GM12873 (cell line): ENCODE data around the gene SNPH.
A peak's percentile ranks its signal among the peaks of the same experiment; 100 is the strongest.

ENCODE experiments used
- TF ChIP-seq, protein P1 (sequence below): IDR thresholded peaks from 2 replicates; pipeline ENCODE4 v1.5.1; 2012; ENCODE audit warnings: low read depth, mild to moderate bottlenecking, moderate library complexity, low read length, control low read depth; ENCODE audit not compliant: insufficient read depth; ENCODE audit errors: missing control alignments

SNPH gene

GRCh38 chr20:1299522-1299921 lies 33.4 kb downstream of the SNPH start:
- TF ChIP-seq, protein P1, sequence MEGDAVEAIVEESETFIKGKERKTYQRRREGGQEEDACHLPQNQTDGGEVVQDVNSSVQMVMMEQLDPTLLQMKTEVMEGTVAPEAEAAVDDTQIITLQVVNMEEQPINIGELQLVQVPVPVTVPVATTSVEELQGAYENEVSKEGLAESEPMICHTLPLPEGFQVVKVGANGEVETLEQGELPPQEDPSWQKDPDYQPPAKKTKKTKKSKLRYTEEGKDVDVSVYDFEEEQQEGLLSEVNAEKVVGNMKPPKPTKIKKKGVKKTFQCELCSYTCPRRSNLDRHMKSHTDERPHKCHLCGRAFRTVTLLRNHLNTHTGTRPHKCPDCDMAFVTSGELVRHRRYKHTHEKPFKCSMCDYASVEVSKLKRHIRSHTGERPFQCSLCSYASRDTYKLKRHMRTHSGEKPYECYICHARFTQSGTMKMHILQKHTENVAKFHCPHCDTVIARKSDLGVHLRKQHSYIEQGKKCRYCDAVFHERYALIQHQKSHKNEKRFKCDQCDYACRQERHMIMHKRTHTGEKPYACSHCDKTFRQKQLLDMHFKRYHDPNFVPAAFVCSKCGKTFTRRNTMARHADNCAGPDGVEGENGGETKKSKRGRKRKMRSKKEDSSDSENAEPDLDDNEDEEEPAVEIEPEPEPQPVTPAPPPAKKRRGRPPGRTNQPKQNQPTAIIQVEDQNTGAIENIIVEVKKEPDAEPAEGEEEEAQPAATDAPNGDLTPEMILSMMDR: peak; percentile 69

- TF ChIP-seq, protein P1: no peak
These were observed 34.2 kb downstream of the SNPH start for GRCh38 chr20:1300083-1300840.

DNA sequence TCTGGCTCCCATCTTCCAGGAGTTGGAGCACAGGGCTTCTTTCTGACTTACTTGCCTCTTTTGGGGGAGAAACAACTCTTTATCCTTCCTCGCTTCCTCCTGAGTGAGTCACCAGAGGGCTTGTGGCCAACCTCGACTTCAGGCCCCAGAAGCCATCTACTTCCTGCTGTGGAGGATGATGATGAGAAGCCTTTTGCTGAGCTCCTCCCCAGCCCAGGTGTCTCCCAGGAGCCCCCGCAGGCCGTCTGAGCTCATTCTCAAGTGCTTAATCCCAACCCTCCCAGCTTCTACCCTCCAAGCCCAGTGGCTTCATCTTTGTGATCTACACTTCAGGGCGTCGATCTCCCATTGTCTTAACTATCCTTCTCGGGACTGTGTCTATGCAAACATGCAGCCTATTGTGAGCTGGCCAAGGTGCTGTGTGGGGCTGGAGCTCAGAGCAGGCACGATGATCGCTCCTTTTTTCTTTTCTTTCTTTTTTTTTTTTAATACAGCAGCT lies 35.0 kb downstream of the SNPH start:
- TF ChIP-seq, protein P1: no peak

GRCh38 chr20:1302685-1303541 lies 36.8 kb downstream of the SNPH start:
- TF ChIP-seq, protein P1: no peak

DNA sequence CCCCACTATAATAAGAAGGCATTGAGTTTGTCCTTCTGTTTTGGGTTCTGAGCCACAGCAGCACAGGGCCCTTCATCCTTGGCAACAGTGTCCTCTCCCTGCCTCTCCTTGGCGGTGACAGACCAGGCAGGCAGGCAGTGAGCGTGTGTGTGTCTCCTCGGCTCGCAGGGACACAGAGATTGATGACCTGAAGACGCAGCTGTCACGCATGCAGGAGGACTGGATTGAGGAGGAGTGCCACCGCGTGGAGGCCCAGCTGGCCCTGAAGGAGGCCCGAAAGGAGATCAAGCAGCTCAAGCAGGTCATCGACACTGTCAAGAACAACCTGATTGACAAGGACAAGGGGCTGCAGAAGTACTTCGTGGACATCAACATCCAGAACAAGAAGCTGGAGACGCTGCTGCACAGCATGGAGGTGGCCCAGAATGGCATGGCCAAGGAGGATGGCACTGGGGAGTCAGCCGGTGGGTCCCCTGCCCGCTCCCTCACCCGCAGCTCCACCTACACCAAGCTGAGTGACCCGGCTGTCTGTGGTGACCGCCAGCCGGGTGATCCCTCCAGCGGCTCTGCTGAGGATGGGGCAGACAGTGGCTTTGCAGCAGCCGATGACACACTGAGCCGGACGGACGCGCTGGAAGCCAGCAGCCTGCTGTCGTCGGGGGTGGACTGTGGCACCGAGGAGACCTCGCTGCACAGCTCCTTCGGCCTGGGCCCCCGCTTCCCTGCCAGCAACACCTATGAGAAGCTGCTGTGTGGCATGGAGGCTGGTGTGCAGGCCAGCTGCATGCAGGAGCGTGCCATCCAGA lies 38.8 kb downstream of the SNPH start:
- TF ChIP-seq, protein P1: no peak

DNA sequence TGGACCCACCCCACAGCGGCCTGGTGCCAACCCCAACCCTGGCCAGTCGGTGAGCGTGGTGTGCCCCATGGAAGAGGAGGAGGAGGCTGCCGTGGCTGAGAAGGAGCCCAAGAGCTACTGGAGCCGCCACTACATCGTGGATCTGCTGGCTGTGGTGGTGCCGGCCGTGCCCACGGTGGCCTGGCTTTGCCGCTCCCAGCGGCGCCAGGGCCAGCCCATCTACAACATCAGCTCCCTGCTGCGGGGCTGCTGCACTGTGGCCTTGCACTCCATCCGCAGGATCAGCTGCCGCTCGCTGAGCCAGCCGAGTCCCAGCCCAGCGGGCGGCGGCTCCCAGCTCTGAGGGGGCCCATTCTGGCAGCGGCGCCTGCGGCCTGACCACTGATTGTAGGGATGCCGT lies 39.6 kb downstream of the SNPH start:
- TF ChIP-seq, protein P1: no peak
